Stimulated activated CD4-positive, alpha-beta T cell treated with anti-CD3 and anti-CD28 coated beads, Interleukin-2, amount 100 ng/mL, for 48 hours (primary cell): ENCODE results near the gene MED31.
"Not testable (repeated sequence)": the region's sequence is repeated elsewhere in the genome, so short reads cannot be mapped to it uniquely, and the experiment has no call there.

Experiments used
- DNase-seq, 2 donors: peaks; one replicate each; pipeline ENCODE4 v3.0.0-alpha.2; 2020

Gene MED31

GRCh38 chr17:6608321-6608720 lies 43.1 kb downstream of the MED31 start:
- DNase-seq = no peak

- DNase-seq = no peak
Observed at GRCh38 chr17:6605142-6605541, 46.3 kb downstream of the MED31 start.

- DNase-seq = no peak
Observed at GRCh38 chr17:6603744-6604325, 47.6 kb downstream of the MED31 start.

GRCh38 chr17:6602141-6602540 lies 49.3 kb downstream of the MED31 start:
- no peak for DNase-seq

GRCh38 chr17:6599364-6599763 lies 52.0 kb downstream of the MED31 start:
- no peak for DNase-seq

- no peak for DNase-seq
Observed at GRCh38 chr17:6597727-6598126, 53.7 kb downstream of the MED31 start.

GRCh38 chr17:6596941-6597340 lies 54.5 kb downstream of the MED31 start:
- no peak for DNase-seq

GRCh38 chr17:6596511-6596910 lies 54.9 kb downstream of the MED31 start:
- no peak for DNase-seq

GRCh38 chr17:6596081-6596480 lies 55.3 kb downstream of the MED31 start:
- no peak for DNase-seq

GRCh38 chr17:6593371-6593770 lies 58.0 kb downstream of the MED31 start:
- DNase-seq = not testable (repeated sequence)
